NOMO-1 (cell line): Measurements from ENCODE around the gene C4orf33.
A peak's percentile ranks its signal among the peaks of the same experiment; 100 is the strongest.
"Not testable (repeated sequence)": the region's sequence is repeated elsewhere in the genome, so short reads cannot be mapped to it uniquely, and the experiment has no call there.

Experiments
- DNase-seq, 2 experiments: peaks; one replicate each; lab custom pipeline; 2025; ENCODE audit not compliant: unreplicated experiment in 2 of 2; lab: John Stamatoyannopoulos, UW

The C4orf33 gene, protein sequence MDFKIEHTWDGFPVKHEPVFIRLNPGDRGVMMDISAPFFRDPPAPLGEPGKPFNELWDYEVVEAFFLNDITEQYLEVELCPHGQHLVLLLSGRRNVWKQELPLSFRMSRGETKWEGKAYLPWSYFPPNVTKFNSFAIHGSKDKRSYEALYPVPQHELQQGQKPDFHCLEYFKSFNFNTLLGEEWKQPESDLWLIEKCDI

DNA sequence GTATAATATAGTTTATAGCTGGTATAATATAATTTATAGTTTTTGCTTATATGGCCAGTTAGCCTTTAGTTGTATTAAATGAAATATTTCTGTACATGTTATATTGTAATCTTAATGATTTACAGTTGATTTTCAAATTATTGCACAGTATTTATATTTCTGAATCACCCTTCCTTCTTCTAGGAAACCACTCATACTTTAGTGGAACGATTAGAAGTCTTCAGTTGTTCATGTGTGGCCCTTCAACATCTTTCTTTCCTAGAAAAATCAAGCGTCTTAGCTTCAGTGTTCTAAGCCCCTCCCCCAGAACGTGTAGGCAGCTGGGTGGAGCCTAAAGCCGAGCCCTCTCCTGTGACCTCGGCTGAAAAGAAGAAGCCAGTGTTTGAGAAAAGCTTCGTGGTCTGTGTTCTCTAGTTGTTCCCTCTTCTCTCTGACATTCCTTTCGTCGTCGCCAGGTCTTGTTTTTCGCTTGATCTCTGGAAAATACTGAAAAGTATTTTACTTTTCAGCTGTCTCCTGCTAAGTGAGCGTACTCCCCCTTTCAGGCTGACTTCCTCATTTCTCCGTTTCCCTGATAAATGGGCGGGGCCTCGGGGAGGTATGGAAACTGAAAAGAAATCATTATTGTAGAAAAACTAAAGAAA is at the start of gene C4orf33:
C4orf33 (plus strand) TSS at position 342 of the 644 bp plus-strand sequence. CDS start 6,459 bp downstream, outside the sequence.
- peak; percentile 66 to 85 for DNase-seq

DNA sequence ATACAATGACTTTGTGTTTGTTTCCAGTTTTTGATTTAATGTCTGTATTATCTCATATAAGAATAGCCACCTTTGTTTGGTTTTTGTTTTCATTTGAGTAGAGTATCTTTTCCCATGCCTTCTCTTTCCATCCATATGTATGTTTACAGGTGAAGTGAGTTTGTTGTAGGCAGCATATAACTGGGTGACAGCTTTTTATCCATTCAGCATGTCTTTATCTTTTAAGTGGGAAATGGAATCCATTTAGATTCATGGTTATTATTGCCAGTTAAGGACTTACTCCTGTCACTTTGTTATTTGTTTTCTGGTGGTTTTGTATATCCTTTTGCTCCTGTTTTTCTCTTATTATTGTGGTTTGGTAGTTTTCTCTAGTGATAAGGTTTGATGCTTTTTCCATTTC is 36.9 kb upstream of the C4orf33 start:
- no peak for DNase-seq

DNA sequence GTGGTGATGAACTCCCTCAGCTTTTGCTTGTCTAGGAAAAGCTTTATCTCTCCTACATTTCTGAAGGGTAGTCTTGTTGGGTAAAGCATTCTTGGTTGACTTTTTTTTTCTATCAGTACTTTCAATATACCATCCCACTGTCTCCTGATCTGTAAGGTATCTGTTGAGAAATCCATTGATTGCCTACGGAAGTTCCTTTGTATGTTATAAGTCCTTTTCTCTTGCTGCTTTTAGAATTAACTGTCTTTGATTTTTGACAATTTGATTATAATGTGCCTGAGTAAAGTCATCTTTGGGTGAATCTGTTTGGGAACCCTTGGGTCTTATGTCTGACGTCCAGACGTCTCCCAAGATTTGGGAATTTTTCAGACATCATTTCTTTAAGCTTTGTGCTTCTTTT is 33.4 kb upstream of the C4orf33 start:
- no peak for DNase-seq

DNA sequence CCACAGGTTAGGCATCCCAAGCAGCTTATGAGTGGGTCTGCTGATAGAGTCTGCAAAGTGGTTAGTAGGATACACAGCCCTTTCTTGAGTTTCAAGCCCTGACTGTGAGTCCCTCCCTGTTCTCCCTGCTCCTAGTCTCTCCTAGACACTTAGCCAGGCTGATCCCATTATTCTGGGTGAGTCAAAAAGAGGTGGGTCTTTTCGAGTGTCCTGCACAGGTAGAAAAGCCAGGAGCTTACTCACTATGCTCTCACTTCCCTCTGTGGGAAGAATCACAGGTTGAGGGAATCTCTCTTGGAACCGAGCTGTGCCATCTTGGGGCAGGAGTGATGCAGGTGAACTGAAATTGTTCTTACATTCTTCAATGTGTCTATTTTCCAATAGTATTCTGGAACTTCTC is 32.3 kb upstream of the C4orf33 start:
- DNase-seq, result no peak

DNA sequence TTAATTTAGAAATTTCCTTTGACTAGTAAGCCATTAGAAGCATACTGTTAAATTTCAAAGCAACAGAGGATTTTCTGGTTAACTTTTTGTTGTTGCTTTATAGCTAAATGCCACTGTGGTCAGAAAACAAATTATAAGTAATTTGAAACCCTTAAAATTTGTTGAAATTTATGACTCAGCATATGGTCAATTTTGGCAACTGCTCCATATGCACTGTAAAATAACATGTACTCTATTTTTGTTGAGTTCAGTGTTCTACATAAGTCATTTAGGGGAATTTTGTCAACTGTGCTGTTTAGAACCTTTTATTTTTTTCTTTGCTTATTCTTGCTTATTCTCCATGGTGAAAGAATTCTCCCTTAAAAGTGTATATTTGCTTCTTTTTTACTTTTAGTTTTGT is 31.2 kb upstream of the C4orf33 start:
- no peak for DNase-seq

DNA sequence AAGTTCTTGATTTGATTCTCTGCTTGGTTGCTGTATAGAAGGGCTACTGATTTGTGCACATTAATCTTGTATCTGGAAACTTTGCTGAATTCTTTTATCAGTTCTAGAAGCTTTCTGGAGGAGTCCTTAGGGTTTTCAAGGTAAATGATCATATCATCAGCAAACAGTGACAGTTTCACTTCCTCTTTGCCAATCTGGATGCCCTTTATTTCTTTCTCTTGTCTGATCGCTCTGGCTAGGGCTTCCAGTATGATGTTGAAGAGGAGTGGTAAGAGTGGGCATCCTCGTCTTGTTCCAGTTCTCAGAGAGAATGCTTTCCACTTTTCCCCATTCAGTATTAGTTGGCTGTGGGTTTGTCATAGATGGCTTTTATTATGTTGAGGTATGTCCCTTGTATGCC is 26.4 kb upstream of the C4orf33 start:
- DNase-seq, result not testable (repeated sequence)

DNA sequence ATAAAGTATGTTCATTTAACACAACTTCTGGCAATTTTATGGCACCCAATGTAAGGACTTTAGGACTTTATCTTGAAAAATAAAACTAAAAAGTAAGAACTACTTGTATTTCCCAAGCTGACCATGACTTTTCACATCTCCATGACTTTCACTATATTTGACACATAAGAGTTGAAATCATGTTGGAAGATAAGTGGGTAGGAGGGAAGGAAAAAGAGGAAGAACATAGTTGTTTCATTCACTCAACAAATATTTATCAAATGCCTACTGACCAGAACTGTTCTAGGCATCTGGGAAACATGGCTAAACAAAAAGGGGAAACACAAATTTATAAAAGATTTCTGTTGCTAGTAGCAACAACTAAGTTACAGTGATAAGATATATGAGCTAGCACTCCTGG is 18.6 kb upstream of the C4orf33 start:
- DNase-seq, result no peak

DNA sequence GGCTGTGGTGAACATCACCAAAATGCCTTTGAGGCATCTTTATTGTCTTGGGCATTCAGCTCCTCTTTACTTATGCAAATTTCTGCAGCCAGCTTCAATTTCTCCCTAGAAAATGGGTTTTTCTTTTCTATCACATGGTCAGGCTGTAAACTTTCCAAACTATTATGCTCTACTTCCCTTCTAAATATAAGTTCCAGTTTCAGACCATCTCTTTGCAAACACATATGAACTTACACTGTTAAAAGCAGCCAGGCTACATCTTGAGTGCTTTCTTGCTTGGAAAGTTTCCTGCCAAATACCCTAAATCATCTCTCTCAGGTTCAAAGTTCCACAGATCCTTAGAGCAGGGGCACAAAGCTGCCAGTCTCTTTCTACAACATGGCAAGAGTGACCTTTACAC is 15.8 kb upstream of the C4orf33 start:
- no peak for DNase-seq

DNA sequence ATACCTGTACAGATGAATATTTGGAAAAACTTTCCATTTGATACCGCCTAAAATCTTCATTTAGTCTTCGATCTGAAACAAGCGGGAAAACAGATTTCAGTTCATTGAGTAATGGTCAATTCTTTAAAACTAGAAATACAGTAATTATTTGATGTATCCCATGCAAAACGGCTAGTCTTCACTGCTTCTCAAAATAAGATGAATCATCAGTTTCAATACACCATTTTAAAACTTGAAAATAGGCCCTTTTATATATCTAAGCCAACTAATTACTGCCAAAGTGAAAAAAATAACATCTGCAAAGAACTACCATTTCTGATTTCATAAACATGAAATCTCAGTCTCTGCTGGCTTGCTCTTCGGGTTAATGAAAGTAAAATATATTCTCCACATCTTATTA is 13.7 kb upstream of the C4orf33 start:
- DNase-seq, result no peak

DNA sequence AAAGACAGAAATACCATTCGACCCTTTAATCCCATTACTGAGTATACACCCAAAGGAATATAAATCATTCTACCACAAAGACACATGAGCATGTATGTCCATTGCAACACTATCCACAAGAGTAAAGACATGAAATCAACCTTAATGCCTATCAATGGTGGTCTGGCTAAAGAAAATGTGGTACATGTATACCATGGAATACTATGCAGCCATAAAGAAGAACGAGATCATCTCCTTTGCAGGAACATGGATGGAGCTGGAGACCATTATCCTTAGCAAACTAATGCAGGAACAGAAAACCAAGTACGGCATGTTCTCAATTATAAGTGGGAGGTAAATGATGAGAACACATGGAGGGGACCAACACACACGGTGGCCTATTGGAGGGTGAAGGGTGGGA is 10.5 kb upstream of the C4orf33 start:
- DNase-seq, result no peak

DNA sequence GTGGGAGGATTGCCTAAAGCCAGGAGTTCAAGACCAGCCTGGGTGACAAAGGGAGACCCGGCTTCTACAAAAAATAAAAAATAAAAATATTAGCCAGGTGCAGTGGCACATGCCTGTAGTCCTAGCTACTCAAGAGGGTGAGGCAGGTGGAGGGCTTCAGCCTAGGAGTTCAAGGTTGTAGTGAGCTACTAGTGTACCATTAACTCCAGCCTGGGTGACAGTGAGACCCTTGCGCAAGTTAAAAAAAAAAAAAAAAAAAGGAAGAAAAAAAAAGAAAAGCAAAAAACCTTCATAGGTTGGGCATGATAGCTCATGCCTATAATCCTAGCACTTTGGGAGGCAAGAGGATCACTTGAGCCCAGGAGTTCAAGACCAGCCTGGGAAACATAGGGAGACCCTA is 8.4 kb upstream of the C4orf33 start:
- no peak for DNase-seq

DNA sequence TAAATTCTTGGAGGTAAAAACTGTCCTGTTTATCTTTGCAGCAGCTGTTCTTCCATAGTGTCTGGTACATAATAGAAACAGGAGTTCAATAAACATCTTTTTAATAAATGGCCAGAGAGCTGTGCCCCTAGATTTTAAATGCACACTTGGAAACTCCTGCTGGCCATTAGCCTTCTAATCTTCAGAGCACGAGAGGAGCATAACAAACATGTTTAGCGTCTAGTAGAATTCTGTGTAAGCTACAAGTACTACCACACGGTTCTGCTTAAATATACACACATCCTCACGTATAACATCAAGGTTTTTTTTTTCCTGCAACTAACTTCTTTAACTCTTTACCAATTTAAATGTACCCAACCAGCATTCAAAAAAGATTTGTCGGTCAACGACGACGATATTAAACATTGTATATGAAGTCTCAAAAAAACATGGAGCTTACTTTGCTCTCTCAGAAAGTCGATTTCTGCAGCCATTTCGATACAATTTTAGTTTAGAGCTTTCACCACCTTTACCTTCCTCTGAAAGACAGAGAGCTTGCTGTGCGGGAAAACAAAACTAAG is 3.2 kb upstream of the C4orf33 start:
- peak in 1 of 2 experiments; percentile 32 for DNase-seq

DNA sequence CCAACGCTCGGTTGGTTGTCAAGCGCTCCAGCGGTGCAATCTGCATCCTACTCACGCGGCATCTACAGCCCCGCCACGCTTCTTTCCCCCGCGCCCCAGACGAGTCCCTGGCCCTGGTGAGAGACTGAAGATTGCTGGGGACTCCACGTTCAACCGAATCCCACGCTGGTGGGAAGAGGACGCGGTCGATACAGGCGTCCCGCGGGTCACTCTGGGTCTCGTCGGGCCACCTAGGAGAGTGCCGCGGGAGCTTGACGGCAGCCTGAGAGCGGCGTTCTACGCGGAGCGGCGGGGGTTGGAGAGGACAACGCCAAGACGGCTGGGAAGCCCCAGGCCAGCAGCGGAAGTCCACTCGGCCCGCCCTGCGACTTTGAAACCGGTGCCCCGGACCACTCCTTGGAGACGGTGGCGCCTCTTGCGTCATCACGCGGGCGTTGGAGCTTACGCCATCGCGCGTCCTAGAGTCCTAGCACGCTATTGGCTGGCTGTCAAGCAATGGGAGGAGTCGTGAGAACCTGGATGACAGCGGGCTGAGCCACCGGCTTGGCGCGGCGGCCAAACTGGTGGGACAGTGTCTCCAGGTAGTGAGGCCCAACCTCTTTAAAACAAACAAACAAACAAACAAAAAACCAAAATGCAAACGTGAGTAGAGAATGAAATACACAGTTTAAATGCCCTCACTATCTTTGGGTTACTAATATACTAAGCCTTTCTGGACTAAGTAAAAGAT is 2.6 kb upstream of the C4orf33 start, which contains the start of gene SCLT1:
SCLT1 (minus strand) TSS at position 349 of the 730 bp plus-strand sequence. CDS start 436 bp downstream, outside the sequence.
- peak; percentile 94 to 95 for DNase-seq

DNA sequence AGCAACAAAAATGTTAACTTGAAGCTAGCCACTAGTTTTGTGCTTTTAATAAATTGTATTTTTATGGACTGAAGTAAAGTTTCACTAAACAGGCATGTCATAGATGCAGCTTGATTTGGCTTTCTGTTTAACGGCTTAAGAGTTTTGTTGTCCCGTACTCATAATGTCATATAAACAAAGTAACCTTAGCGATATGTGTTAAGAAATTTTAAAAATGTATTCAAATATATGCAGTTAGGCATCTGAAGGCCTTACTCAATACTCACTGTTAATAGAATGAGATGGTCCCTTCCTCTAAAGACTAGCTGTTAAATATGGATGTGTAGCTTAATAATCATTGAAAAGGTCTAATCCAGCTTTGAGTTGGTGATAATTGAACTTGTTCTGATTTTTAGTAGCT is 1.6 kb upstream of the C4orf33 start:
- no peak for DNase-seq

DNA sequence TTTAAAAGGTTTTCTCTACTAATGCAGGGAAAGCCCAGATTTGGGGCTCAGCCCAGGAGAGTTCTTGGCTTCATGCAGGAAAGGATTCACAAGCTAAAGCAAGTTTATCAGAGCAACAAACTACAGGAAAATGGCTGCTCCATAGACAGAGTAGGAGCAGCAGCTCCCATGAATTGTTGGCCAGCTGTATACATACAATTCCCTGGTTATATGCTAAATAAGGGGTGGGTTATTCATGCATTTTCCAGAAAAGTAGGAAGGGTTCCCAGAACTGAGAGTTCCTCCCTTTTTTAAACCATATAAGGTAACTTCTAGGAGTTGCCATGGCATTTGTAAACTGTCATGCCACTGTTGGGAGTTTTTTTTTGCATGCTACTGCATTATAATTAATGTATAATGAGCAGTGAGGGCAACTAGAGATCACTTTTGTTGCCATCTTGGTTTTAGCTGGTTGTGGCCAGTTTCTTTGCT is 2.6 kb downstream of the C4orf33 start:
- no peak for DNase-seq

DNA sequence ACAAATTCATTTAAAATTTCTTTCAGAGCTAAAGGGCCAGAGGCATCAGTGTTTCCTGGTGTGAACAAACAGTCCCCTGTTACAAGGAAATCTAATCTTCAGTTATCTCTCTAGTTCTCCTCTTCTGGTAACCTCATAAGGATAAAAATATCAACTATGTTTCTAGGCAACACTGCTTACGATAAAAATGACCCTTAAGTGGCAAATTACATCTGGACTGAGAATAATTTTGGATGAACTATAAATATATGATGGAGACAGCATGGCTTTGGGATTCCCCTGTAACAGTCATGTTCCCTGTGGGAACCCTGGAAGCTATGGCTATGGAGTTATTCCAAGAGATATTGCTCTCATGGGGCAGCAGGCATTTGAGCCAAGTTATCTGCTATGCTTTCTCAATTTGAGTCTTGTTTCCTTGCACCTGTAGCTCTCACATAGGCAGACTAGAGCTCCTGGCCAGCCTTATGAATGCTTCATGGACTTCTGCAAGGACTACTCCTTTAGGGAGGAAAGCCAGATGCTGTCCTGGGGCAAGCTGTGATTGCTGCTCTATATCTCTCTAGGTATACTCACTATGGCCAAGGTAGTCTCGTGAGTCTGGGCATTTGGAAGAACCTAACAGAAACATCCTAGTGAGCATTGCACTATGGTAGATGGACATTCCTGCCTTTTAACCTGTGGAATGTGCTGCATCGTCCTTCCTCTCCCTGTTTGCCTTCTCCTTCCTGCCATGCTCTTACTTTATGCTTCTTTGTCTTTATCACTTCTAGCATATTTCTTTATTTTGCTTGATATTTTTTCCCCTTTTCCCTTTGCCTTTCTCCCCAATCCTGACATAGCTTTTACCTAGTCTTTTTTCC is 14.2 kb downstream of the C4orf33 start:
- DNase-seq, result no peak

DNA sequence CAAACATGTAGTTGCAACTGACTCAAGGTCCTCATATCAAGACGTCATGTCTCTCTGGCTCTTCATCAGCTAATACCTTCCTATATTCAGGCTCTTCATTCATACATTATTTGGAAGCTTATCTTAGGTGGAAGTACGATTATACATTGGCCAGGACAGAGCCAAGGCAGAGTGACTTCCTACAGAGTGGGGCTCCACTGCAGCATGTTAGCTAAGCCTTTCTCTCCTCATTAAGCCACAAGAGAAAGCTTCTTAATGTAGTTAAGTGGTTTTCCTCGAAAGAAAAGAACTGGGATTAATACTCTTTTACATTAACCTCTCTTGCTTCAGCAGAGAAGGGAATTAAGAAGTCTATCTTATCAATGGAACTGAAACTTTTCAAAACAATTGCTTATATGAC is 15.0 kb downstream of the C4orf33 start:
- no peak for DNase-seq

DNA sequence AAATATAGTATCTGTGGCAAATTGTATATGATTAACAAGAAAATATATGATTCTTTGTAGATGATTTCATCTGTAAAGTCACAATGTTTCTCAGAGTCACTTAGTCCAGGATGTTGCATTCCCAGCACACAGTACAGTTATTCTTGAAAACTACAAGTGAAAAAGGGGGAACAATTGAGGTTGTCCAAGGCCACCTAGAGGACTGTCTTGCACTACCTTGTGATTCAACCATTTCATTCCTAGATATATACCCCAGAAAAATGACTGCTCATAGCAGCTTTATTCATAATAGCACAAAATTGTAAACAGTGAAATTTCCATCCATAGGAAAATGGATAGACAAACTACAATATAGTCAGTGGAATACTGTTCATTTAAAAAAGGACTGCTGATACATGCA is 16.0 kb downstream of the C4orf33 start:
- DNase-seq, result no peak

DNA sequence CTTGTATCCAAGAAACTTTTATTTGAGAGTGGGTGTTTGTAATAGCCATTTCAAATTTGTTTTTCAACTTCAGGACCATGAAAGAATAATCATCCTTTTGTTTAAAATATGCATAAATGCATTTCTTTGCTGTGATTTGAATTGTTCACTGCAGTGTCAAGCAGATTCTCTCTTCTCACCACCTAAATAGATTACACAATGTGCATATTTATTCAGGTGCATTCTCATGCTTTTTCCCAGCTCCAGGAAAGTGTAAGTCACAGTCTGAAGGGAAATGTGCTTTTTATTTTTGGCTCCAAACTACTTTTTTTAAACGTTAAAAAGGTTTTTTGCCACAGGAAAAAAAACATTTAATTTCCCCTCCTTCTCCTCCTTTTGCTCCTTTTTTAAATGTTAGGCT is 17.5 kb downstream of the C4orf33 start:
- no peak for DNase-seq

DNA sequence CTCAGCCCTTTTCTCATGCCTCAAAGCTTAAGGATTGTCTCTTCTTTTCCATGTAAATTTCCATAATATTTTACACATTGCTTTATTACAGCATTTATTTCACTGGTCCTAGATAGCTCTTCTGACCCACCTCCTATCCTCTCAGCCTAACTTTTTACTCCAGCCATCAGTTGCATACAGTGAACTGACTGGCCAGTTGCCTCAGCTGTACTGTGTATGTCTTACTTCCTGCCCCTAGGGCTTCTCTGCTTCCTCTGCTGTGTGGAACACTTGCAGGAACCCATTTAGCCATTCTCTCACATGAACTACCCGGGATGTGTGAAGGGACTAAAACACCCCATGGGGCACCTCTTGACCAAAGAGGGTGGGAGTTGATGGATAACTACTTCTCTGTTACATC is 18.0 kb downstream of the C4orf33 start:
- no peak for DNase-seq

DNA sequence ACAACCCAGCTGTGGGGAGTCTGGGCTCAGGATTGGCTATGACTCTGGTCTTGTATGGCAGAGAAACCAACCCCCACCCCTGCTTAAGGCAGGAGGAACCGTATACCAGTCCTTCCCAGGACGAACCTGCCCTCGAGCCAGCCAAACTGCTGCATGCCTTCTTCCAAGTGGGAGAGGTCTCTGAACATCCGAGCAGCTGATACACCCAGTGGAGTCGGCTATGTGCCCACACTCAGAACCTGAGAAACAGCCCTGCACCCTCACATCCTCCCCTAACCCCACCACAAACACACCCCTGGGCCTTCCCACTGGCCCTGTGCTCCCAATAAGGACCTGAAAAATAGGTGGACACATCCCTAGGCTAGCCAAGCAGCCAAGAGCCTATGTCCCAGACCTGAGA is 21.8 kb downstream of the C4orf33 start:
- DNase-seq, result no peak
